Inflammatory macrophage treated with lipopolysaccharide for 1 hour (primary cell): ENCODE results near the gene WIPF1.

Experiments
- DNase-seq, 2 donors: peaks; one replicate each; pipeline ENCODE4 v3.0.0-alpha.2; 2020 to 2022

WIPF1 gene

GRCh38 chr2:174621323-174621722 is 23.7 kb upstream of the WIPF1 start:
- no peak for DNase-seq

GRCh38 chr2:174618179-174618578 is 20.6 kb upstream of the WIPF1 start:
- no peak for DNase-seq

- no peak for DNase-seq
These were observed 20.1 kb upstream of the WIPF1 start for GRCh38 chr2:174617718-174618117.

- no peak for DNase-seq
These were observed 19.5 kb upstream of the WIPF1 start for GRCh38 chr2:174617120-174617519.

DNA sequence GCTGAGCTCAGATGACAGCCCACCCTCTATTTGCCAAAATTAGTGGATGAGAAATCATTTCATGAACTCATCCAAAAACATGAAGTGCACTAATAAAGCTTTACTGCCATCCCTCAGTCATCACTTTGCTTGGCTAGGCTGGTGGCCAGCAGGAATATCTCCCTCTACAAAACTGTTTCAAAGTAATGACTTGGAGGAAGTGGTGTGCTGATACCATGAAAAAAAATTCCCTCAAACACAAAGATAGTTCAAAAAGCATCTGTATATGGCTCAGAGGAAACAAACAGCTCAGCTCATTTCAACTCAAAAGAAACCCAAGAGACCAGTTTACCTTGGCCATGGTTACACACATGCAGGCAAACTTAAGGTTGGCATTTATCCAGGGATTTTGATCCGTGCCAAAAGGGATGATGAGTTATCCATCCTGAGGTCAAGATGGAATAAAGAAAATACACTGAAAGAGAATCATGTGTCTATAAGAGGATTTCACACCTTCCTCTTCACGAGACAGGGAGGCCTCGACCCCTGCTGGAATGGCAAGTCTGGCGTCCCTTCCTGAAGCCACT is 18.4 kb upstream of the WIPF1 start:
- no peak for DNase-seq

DNA sequence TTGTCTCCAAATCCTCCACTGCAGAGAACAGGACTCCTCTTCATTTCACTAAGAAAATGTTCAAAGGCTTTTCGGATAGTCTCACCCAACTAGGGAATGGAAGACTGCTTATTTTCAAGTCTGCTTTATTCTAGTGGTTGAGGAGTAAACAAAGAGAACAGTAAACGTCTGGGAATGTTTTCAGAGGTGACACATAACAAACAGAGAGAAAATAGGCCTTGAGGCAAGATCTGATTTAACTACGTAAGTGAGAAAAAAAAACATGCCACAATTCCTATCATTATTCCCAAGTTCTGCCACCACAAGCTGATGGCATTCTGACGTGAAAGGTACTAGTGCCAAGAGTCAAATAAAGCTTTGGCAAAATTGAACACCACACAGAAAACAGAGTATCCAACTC is 16.7 kb upstream of the WIPF1 start:
- no peak for DNase-seq

DNA sequence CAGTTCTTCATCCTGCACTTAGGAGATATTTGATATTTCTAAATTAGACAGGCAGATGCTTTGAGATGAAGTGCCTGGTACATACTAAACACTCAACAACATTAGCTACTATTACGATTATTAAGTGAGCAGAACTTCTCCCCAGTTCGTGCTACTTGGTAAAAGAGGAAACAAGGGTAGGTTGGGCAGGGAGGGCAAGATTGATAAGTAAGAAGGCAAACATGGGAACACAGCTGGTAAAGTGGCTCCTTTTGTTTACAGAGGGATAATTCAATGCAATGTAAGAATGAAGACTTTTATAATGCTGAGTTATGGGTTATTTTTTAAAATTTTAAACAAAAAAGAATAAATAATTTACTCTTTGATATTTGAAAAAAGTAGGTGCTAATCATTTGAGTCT is 15.9 kb upstream of the WIPF1 start:
- DNase-seq = no peak

DNA sequence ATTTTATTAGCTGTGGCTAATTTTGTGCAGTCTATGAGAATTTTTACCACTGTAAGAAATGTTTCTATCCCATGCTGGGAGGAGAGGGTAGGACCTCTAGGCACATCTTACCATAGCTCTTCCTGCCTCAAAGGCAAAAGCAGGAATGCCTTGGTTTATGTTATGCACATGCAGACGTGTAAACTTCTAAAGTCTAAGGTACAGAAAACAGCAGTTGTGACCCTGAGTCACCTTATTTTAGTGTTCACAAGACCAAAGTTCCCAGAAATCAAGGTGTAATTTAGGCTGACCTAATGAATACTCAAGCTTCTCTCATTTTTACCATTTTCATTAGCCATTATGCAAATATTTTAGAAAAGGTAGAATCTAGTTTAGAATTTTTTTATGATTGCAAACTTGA is 15.4 kb upstream of the WIPF1 start:
- no peak for DNase-seq

DNA sequence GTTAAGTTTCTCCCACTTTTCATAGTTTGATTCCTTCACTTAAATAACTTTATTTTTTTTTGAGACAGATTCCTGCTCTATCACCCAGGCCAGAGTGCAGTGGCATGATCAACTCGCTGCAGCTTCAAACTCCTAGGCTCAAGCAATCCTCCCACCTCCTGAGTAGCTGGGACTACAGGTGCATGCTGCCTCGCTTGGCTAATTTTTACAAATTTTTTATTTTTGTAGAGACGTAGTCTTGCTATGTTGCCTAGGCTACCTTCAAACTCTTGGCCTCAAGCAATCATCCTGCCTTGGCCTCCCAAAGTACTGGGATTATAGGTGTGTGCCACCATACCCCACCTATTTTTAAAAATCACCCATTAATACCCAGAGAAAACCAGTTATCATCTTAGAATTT is 14.2 kb upstream of the WIPF1 start:
- no peak for DNase-seq

- DNase-seq = no peak
These were observed 13.4 kb upstream of the WIPF1 start for GRCh38 chr2:174611006-174611405.

DNA sequence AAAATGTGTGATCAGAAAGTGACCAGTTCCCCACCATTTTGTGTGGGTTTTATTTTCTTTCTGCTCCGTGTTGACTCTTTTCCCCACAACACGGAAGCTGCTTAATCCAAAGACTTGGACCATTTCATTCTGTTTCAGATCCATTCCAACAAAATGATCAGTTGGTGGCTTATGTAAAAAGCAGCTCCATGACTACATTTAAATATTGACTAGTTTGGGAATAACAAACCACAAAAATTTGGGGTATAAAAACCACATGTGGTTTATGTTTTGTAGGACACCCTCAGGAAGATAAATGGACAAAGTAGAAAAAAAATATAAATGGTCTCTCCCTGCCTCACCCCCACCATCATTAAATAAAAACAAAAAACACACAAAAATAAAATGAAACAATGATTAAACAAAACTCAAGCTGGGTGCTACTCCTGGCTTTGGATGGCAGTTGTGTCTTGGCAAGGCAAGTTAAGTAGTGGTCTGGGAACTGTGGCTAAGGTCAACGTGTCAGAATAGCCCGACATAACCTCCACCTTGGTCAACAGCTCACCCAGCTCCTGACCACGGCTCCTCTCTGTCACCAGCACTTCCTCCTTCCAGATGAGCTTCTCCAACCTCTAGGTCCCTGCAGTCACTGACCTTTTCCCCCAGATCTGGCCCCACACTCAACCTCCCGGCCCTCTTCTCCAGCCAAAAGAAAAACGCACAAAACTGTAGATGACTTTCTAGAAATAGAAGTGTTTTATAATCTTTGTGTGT is 12.8 kb upstream of the WIPF1 start:
- peak in 1 of 2 donors; percentile 23 for DNase-seq

DNA sequence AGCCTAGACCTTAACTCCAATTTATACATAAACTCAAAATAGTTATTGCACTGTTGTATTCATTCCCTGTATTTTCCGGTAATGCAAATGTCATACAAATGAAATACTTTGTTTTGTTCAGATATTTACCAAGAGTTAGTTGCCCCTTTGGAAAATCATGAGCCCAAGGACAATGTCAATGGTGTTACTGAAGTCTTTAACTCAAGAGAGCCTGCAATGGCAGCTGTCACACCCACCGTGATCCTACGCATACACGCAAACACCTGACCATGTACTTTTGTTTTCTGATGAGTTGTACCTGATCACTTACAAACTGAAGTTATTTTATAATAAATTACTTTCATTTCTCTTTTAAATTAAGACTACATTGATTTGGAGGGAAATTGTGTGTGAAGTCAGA is 11.7 kb upstream of the WIPF1 start:
- no peak for DNase-seq

DNA sequence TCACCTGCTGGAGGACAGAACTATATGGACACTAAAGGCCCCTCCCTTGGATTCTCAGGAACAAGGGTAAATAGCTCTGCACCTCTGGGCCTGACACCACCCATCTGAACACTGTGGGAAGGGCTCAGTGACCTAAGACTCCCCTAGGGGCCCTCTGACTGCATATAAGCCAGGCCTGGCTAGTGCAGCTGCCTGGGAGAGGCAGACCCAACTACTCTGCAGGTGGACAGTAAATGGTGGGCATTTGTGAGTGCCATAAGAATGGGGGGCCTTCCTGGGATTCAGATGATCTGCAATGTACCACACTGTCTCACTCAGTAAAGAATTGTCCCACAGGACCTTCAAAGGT is 11.2 kb upstream of the WIPF1 start:
- no peak for DNase-seq

GRCh38 chr2:174607989-174608865 is 10.6 kb upstream of the WIPF1 start:
- DNase-seq = no peak

GRCh38 chr2:174607584-174607983 is 10.0 kb upstream of the WIPF1 start:
- no peak for DNase-seq

GRCh38 chr2:174606336-174606735 is 8.7 kb upstream of the WIPF1 start:
- DNase-seq = no peak

DNA sequence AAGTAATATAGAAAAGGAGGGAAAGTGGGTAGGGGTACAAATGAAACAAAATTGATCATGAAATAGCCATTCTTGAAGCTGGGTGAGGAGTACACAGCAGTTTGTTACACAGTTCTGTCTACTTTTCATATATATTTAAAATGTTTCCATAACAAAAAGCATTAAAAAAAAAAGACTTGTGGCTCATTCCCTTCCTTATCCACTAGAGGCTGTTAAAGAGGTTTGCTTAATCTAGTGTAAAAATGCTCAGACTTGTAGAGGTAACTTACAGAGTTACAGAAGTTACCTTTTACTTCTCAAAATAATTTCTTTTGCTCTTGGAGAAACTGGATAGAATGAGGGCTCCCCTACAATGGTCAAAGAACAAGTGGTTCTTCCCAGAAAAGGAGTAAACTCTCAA is 8.1 kb upstream of the WIPF1 start:
- no peak for DNase-seq

GRCh38 chr2:174603280-174603679 is 5.7 kb upstream of the WIPF1 start:
- peak; percentile 31 to 57 for DNase-seq

DNA sequence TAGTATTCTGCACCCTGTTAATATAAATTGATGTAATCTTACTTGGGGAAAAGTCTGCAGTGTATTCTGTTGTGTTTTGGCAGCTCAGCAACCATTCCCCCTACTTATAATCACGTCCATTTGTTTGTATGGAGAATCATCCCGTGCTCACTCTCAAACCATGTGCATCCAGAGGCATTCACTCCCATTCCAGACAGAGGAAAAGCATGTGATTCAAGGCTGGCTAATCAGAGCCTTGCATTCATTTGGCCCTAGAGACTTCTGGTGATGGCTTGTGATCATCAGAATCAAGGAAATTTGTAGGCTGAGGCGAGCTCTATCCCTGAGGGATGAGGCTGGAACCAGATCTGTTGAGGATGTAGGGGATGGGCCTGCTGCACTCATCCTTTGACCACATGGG is 5.1 kb upstream of the WIPF1 start:
- DNase-seq = no peak

DNA sequence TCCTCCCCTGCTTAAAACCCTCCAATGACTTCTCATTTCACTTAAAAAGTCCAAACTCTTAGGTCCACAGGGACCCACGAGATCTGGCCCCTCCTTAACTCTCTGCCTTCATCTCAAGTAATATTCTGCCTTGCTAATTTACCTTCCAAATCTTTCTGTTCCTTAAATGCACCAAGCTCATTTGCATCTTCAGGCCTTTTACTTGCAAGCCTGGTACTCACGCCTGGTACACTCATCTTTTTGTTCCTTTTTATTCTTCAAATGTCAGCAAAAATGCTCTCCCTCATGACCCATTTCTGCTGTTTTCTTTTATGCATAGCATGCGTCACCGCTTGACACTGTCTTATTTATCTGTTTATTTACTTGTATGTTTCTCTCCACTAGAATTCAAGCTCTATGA is 2.7 kb upstream of the WIPF1 start:
- peak; percentile 73 to 87 for DNase-seq

- peak in 1 of 2 donors; percentile 17 for DNase-seq
These were observed 1.8 kb upstream of the WIPF1 start for GRCh38 chr2:174599310-174599921.

GRCh38 chr2:174597009-174597344 is 627 bp downstream of the WIPF1 start:
- DNase-seq = peak in 1 of 2 donors; percentile 26

- peak in 1 of 2 donors; percentile 25 for DNase-seq
These were observed 1.7 kb downstream of the WIPF1 start for GRCh38 chr2:174595891-174596397.
